VCaP (cell line): Measurements from ENCODE around the gene LY6G6C.

Source experiments
- H3K27ac ChIP-seq: fragments of 450-650 bp; 2 replicates; pipeline ENCODE4 v1.5.1; 2017
- CTCF ChIP-seq: fragments of 450-650 bp; conservative IDR thresholded peaks from 2 replicates; pipeline ENCODE4 v1.5.1; 2017; ENCODE audit warnings: mild to moderate bottlenecking, moderate library complexity

LY6G6C gene

GRCh38 chr6:31723245-31723979 is 1.9 kb upstream of the LY6G6C start, which contains the start of gene MPIG6B:
Gene MPIG6B, plus strand, starts transcription at chr6:31723373. Its CDS starts 11 bp downstream, at chr6:31723384.
- no peak for TF ChIP-seq CTCF
- no peak within 1 kb of the TSS for H3K27ac ChIP-seq

GRCh38 chr6:31722173-31722572 is 627 bp upstream of the LY6G6C start:
- no peak overlapping the region for H3K27ac ChIP-seq
- TF ChIP-seq CTCF, result no peak

GRCh38 chr6:31720196-31720770 is 1.3 kb downstream of the LY6G6C start:
- H3K27ac ChIP-seq, result no peak overlapping the region
- TF ChIP-seq CTCF, result no peak

GRCh38 chr6:31719001-31719400 is 2.5 kb downstream of the LY6G6C start:
- TF ChIP-seq CTCF, result no peak
- peak overlapping the region; percentile 77 for H3K27ac ChIP-seq

- peak overlapping the region; percentile 77 for H3K27ac ChIP-seq
- no peak for TF ChIP-seq CTCF
Observed at GRCh38 chr6:31718265-31718664, 3.3 kb downstream of the LY6G6C start.

- no peak for TF ChIP-seq CTCF
Observed at GRCh38 chr6:31717499-31718222, 3.9 kb downstream of the LY6G6C start.

More at GRCh38 chr6:31717499-31718222, 3.9 kb downstream of the LY6G6C start:
- peak overlapping the region; percentile 77 for H3K27ac ChIP-seq
